ENCODE results near the gene GNAZ.

- TF ChIP-seq, protein P1, sequence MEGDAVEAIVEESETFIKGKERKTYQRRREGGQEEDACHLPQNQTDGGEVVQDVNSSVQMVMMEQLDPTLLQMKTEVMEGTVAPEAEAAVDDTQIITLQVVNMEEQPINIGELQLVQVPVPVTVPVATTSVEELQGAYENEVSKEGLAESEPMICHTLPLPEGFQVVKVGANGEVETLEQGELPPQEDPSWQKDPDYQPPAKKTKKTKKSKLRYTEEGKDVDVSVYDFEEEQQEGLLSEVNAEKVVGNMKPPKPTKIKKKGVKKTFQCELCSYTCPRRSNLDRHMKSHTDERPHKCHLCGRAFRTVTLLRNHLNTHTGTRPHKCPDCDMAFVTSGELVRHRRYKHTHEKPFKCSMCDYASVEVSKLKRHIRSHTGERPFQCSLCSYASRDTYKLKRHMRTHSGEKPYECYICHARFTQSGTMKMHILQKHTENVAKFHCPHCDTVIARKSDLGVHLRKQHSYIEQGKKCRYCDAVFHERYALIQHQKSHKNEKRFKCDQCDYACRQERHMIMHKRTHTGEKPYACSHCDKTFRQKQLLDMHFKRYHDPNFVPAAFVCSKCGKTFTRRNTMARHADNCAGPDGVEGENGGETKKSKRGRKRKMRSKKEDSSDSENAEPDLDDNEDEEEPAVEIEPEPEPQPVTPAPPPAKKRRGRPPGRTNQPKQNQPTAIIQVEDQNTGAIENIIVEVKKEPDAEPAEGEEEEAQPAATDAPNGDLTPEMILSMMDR (IDR thresholded peaks at IDR 0.05; ENCODE audit: low read depth, low read length, poor library complexity, severe bottlenecking): no peak
- TF ChIP-seq EZH2phosphoT487 (IDR thresholded peaks at IDR 0.05; ENCODE audit: borderline replicate concordance, low read length): no peak
Observed at GRCh38 chr22:23118647-23119493, 48.6 kb downstream of the GNAZ start.
